GM19099 (cell line): Measurements from ENCODE around the gene TIMM17B.
A peak's percentile ranks its signal among the peaks of the same experiment; 100 is the strongest.

ENCODE experiments used
- POLR2A ChIP-seq: IDR thresholded peaks from 3 replicates; pipeline ENCODE4 v1.6.1; 2011; ENCODE audit warnings: low read depth; ENCODE audit not compliant: insufficient read length; ENCODE audit errors: extremely low read depth

The TIMM17B gene

GRCh38 chrX:48897625-48898306 is at the start of gene TIMM17B, which contains the start of gene PQBP1:
TIMM17B (minus strand) TSS chrX:48897768; CDS start chrX:48897749, 19 bp downstream.
PQBP1 (plus strand) TSS chrX:48897930; CDS start chrX:48898510, 580 bp downstream.
- TF ChIP-seq POLR2A: peak; percentile 83

- no peak for TF ChIP-seq POLR2A
Measured at GRCh38 chrX:48945517-48946348, 48.2 kb upstream of the TIMM17B start.

- no peak for TF ChIP-seq POLR2A
Measured at GRCh38 chrX:48942895-48943294, 45.3 kb upstream of the TIMM17B start.

- no peak for TF ChIP-seq POLR2A
Measured at GRCh38 chrX:48940404-48940955, 42.9 kb upstream of the TIMM17B start.

- TF ChIP-seq POLR2A: no peak
Measured at GRCh38 chrX:48939524-48940228, 42.1 kb upstream of the TIMM17B start.

- TF ChIP-seq POLR2A: no peak
Measured at GRCh38 chrX:48938721-48939425, 41.3 kb upstream of the TIMM17B start.

GRCh38 chrX:48937054-48937907 is 39.7 kb upstream of the TIMM17B start:
- peak; percentile 40 for TF ChIP-seq POLR2A

GRCh38 chrX:48936429-48937053 is 39.0 kb upstream of the TIMM17B start:
- TF ChIP-seq POLR2A: no peak

GRCh38 chrX:48935301-48935670 is 37.7 kb upstream of the TIMM17B start:
- TF ChIP-seq POLR2A: no peak

- TF ChIP-seq POLR2A: no peak
Measured at GRCh38 chrX:48934581-48935300, 37.2 kb upstream of the TIMM17B start.

GRCh38 chrX:48933757-48934156 is 36.2 kb upstream of the TIMM17B start:
- no peak for TF ChIP-seq POLR2A

GRCh38 chrX:48927736-48928382 is 30.3 kb upstream of the TIMM17B start:
- TF ChIP-seq POLR2A: no peak

- no peak for TF ChIP-seq POLR2A
Measured at GRCh38 chrX:48927123-48927522, 29.6 kb upstream of the TIMM17B start.

GRCh38 chrX:48924270-48924669 is 26.7 kb upstream of the TIMM17B start:
- no peak for TF ChIP-seq POLR2A
